Medulla oblongata (tissue), 1 donor: ENCODE measurements around the gene NOS3.

ENCODE experiments used
- DNase-seq: peaks from one replicate; pipeline ENCODE4 v3.0.0-alpha.2; 2015; ENCODE audit errors: extremely low spot score

The NOS3 gene

DNA sequence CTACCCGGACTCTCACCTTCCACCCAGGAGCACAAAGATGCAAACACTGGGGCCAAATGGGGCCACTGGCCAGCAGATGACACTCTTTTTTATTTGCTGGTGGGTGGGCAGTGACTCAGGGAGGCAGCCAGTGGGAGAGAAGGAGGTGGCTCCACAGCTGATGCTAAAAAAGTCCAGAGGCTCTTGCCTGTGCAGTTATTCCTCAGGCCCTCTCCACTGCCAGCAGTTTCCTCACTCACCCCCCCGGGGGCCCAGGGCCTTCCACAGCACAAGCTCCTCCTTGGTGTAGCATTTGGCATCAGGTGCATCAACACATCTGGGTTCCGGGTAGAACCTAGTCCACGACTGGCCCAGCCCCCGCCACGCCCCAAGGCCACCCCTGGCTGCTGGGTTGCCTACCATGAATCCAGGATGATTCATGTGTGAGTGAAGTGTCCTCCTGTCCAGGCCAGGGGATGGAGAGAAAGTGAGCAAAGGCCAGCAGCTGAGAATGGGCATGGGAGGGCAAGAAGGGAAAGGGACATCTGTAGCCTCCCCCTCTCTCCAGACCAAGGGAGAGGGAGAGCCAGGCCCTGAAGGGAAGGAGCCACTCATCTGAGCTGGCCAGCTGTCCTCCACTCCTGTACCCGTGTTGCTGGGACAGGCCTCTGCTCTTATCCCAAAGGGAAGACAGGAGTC lies 11.0 kb upstream of the NOS3 start:
- DNase-seq: no peak

DNA sequence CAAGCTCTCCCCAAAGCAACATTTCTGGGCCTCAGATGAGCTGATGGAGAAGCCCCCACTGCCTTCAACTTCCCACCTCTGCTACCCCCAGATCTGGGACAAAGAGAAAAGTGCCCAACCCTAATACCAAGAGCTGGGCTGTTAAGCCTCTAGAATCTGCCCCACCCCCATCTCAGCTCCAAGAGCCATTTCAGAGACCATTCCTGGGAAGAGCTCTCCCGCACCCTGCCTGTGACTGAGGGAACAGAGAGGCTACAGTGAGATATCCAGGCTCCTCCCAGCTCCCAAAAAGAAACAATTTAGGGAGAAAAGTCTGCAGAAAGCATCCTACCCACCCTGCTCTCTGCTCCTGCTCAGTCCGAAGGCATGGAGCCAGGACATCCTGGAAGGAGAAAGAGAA lies 10.2 kb upstream of the NOS3 start:
- no peak for DNase-seq

DNA sequence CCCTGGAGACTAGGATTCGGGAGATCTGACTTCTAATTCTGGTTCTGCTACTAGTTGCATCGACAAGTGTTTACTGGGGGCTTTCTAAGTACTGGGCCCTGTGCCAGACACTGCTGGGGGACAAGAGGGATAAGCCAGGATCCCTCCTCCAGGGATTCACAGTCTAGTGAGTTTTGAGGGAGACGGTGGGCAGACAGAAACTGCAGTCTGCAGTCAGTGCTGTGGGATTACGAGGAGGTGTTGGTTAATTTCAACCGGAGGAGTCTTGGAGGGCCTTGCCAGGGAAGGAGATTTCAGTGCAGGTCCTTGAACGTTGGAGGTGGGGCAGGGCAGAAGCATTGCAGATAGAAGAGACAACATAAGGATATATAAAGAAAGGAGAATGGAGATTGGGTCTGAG lies 9.2 kb upstream of the NOS3 start:
- no peak for DNase-seq

DNA sequence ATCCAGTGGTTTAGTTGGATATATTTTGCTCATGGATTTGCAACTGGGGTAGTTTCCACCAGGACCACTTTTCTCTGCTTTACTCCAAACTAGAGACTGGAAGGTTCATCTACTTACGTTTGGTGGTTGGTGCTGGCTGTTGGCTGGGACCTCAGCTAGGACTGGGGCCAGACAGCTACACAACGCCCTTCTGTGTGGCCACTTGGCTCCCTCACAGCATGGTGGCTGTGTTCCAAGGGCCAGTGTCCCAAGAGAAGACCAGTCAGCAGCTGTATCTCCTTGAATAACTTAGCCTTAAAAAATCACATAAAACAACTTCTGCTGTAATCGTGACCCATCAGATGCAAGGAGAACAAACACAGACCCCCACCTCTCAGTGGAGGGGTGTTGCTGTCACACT lies 8.5 kb upstream of the NOS3 start:
- DNase-seq: peak; percentile 97

DNA sequence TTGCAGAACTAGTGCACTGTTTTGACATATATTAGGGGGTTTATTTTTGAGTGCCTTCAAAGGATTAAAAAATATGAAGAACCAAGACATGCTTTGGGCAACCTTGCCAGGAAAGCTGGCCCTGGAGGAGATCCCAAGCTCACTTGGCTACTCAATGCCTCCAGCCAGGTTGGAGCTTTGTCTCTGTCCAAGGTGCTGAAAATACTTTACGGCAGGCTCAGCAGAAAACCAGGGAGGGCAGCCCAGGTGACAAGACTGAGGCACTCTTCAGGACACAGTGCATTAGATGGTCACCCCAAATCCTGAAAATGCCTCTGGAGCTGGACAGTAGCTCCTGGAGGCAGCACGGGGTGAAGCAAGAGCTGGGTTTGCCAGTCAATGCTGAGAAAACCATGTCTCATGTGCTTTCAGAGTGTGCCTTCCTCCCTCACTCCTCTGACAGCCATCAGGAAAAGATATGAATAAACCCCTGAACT lies 6.9 kb upstream of the NOS3 start:
- peak; percentile 57 for DNase-seq

DNA sequence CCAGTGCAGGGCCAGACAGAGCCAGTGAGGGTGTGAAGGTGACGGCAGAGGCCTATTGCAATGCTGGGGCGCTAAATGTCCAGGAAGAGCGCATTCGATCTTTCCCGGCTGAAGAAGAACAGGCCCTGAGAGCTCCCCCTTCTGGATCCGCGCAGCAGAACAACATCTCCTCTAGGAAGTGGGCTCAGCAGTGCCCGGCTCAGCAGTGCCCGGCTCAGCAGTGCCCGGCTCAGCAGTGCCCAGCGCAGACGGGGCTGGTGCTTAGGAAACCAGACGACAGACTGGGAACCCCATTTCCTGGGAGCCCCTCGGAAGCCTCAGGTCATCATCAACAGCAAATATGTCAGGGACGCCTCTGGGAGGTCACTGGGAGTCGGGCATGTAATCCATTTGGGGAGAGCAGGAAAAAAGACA lies 4.7 kb upstream of the NOS3 start:
- peak; percentile 76 for DNase-seq

DNA sequence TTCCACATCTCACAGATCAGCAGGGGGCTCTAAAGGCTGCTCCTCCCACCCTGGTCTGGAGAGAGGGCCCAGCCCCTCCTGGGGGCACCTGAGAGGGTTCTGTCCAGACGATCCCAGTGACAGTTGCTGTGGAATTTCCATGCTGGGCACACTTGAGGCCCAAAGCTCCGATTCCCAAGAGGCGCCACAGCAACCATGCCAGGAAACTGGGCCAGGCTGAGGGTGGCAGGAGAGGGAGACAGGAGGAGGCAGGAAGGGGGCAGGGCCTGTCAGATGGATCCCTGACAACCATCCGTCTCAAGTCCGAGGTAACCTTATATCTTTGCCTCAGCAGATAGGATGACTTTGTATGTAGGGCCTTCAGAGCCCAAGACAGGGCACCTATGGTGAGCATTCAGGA lies 4.3 kb upstream of the NOS3 start:
- no peak for DNase-seq

DNA sequence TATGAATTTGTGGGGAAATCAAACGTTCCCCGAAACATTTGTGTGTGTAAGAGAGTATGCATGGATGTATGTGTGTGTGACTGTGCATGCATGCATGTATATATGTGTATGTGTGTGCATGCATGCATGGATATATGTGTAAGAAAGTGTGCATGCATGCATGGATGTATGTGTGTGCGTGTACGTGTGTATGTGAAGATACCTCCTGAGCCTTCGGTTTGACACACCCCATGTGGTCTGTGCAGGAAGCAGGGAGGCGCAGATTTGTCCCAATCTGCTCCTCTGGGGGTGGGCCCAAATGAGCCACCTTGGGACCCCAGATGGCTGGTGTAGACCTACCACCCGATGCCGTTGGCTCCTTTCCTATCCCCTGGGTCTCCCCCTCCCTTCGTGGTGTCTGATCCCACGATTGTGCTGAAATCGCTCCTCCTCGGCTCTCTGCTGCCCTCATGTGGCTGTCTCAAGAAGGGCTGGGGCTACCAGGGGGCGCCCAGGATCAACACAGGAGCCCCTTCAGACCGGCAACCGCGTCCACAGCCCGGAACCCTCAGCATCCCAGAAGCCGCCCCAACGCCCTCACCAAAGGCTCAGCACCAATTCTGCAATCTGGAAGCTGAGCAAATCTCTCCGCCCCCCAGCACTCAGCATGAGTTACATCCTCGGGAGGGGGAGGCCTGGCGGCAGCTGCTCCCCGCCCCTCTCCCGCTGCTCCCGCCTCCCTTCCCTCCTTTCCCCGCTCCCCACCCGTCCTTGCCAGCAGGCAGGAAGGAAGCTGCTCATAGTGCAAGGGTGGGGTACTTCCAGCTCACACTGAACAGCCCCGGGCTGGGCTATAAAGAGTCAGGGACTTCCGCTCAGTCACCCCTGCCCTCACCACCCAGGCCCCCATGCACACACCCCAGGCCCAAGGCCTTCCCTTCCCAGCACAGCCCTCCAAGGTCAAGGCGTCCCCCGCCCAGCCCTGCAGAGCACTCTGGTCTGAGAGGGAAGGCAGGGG lies 2.3 kb upstream of the NOS3 start:
- peak; percentile 66 for DNase-seq

DNA sequence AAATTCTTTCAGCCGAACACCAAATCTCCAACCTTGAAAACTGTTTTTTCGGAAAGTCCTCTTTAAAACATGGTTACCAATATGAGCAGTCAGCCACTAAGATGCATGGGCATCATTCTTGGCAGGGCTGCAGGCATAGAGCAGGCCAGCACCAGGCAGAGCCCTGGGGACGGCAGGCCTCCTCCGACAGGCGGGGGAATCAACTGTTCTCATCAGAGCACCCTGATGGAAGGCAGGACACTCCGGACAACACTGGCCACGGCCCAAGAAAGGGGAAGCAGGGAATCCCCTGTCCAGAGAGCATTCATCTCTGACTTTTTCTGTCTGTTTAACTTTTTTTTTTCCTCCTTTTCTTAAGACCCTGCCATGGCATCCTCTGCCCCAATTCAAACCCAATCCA lies 1.4 kb upstream of the NOS3 start:
- DNase-seq: no peak

DNA sequence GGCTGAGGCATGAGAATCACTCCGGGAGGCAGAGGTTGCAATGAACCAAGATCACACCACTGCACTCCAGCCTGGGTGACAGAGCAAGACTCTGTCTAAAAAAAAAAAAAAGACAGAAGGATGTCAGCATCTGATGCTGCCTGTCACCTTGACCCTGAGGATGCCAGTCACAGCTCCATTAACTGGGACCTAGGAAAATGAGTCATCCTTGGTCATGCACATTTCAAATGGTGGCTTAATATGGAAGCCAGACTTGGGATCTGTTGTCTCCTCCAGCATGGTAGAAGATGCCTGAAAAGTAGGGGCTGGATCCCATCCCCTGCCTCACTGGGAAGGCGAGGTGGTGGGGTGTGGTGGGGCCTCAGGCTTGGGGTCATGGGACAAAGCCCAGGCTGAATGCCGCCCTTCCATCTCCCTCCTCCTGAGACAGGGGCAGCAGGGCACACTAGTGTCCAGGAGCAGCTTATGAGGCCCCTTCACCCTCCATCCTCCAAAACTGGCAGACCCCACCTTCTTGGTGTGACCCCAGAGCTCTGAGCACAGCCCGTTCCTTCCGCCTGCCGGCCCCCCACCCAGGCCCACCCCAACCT lies 1.3 kb downstream of the NOS3 start:
- no peak for DNase-seq

DNA sequence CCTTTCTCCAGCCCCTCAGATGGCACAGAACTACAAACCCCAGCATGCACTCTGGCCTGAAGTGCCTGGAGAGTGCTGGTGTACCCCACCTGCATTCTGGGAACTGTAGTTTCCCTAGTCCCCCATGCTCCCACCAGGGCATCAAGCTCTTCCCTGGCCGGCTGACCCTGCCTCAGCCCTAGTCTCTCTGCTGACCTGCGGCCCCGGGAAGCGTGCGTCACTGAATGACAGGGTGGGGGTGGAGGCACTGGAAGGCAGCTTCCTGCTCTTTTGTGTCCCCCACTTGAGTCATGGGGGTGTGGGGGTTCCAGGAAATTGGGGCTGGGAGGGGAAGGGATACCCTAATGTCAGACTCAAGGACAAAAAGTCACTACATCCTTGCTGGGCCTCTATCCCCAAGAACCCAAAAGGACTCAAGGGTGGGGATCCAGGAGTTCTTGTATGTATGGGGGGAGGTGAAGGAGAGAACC lies 2.1 kb downstream of the NOS3 start:
- DNase-seq: no peak

DNA sequence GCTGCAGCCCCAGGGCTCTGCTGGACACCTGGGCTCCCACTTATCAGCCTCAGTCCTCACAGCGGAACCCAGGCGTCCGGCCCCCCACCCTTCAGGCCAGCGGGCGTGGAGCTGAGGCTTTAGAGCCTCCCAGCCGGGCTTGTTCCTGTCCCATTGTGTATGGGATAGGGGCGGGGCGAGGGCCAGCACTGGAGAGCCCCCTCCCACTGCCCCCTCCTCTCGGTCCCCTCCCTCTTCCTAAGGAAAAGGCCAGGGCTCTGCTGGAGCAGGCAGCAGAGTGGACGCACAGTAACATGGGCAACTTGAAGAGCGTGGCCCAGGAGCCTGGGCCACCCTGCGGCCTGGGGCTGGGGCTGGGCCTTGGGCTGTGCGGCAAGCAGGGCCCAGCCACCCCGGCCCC lies 2.7 kb downstream of the NOS3 start:
- DNase-seq: no peak

DNA sequence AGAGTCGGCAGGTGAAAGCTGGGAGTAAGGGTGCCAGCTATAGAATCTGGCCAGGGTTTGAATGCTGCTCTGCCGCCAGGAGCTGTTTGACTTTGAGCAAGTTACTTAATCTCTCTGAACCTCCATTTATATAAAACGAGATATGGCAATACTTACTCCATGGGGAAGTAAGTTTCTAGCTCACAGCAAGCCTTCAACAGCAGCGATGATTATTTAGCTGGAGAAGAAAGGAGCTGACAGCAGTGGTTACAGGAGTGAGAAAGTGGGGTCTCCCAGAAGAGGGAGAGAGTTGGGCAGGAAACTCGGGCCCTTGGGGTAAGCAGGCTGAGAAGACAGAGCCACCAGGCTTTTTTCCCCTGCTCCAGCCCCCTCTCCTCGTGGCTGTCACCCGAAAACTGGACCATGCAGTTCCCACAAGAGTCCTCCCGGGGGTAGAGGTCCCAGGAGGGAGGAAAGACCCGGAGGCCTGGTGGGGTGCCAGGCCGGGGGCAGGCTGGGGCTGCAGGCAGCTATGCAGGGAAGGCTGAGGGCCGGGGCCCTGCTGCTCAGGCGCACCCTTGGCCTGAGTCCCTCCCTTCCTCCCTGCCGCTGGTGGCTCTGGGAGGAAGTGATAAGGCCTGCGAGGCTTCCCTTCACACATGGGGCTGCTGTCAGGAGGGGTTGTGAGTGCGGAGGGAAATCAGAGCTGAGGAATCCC lies 3.5 kb downstream of the NOS3 start:
- DNase-seq: no peak

DNA sequence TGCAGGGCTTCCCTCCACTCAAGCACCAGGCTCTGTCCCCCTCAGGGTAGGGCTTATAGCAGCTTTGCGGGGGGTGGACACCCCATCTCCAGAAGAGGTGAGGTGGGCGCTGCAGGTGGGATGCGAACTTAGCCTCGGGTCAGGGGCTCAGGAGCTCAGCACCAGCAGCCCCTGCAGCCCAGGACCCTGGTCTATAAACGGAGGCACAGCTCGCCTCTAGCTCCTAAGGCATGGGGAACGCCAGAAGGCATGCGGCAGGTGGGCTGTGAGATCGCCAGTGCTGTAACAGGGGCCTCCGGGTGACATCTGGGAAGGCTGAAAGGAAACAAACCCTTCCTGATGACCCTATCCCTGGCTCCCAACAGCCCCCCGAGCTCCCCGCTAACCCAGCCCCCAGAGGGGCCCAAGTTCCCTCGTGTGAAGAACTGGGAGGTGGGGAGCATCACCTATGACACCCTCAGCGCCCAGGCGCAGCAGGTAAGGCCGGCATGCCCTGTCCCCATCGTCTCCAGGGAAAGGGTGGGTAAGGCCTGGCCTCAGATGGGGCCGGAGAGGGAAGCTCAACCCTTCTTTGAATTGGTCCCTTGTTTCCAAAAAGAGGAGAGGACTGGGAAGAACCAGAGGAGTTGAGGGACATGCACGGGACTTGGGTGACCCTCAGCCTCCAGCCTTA lies 4.2 kb downstream of the NOS3 start:
- no peak for DNase-seq

DNA sequence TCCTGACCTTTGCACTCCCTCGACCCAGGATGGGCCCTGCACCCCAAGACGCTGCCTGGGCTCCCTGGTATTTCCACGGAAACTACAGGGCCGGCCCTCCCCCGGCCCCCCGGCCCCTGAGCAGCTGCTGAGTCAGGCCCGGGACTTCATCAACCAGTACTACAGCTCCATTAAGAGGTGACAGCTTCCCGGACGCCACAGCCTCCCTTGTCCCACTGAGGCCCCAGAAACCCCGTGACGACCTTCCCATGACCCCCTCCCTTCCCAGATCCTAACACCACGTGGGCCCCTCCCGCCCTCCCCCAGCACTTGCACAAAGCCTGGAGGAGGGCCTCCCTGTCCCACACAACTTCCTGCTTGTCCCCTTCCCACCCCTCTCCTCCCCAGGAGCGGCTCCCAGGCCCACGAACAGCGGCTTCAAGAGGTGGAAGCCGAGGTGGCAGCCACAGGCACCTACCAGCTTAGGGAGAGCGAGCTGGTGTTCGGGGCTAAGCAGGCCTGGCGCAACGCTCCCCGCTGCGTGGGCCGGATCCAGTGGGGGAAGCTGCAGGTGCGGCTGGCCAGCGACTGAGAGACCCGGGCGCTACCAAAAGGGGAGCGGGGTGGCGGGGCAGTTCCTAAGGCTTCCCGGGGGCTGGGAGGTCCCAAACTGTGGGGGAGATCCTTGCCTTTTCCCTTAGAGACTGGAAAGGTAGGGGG lies 5.7 kb downstream of the NOS3 start:
- DNase-seq: no peak

DNA sequence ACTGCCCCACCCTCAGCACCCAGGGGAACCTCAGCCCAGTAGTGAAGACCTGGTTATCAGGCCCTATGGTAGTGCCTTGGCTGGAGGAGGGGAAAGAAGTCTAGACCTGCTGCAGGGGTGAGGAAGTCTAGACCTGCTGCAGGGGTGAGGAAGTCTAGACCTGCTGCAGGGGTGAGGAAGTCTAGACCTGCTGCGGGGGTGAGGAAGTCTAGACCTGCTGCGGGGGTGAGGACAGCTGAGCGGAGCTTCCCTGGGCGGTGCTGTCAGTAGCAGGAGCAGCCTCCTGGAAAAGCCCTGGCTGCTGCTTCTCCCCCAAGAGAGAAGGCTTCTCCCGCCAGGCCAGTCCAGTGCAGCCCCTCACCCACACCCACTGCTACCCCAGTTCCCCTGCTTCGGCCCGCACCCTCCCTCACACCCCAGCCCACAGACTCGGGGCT lies 6.3 kb downstream of the NOS3 start:
- no peak for DNase-seq

DNA sequence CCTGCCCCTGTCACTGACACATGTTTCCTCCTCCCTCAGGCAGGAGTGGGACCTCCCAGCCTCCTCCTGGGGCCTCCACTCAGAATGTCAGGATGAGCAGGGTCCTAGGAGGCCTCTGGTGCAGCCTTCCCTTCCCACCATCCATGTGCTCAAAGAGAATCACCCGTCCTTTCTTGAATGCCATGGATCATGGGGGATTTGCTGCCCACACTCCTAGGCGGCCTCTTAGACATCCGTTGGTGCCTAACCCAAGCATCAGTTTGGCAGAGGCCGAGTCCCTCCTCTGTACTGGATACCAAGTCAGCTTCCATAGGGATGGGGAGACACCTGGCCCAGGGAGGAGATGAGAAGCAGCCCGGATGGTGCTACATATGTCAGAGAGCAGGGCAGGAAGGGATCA lies 7.0 kb downstream of the NOS3 start:
- no peak for DNase-seq

DNA sequence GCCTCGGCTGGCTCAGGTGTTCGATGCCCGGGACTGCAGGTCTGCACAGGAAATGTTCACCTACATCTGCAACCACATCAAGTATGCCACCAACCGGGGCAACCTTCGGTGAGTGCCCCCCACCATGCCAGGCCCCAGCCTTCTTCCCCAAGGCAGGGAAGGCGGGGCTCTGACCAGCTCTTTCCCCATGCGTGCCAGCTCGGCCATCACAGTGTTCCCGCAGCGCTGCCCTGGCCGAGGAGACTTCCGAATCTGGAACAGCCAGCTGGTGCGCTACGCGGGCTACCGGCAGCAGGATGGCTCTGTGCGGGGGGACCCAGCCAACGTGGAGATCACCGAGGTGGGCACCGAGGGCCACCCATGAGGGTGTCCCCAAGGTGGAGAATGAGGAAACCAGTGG lies 7.5 kb downstream of the NOS3 start:
- no peak for DNase-seq

DNA sequence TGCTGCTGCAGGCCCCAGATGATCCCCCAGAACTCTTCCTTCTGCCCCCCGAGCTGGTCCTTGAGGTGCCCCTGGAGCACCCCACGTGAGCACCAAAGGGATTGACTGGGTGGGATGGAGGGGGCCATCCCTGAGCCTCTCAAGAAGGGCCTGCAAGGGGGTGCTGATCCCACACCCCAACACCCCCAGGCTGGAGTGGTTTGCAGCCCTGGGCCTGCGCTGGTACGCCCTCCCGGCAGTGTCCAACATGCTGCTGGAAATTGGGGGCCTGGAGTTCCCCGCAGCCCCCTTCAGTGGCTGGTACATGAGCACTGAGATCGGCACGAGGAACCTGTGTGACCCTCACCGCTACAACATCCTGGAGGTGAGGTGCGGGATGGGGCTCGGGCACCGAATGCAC lies 8.2 kb downstream of the NOS3 start:
- no peak for DNase-seq

DNA sequence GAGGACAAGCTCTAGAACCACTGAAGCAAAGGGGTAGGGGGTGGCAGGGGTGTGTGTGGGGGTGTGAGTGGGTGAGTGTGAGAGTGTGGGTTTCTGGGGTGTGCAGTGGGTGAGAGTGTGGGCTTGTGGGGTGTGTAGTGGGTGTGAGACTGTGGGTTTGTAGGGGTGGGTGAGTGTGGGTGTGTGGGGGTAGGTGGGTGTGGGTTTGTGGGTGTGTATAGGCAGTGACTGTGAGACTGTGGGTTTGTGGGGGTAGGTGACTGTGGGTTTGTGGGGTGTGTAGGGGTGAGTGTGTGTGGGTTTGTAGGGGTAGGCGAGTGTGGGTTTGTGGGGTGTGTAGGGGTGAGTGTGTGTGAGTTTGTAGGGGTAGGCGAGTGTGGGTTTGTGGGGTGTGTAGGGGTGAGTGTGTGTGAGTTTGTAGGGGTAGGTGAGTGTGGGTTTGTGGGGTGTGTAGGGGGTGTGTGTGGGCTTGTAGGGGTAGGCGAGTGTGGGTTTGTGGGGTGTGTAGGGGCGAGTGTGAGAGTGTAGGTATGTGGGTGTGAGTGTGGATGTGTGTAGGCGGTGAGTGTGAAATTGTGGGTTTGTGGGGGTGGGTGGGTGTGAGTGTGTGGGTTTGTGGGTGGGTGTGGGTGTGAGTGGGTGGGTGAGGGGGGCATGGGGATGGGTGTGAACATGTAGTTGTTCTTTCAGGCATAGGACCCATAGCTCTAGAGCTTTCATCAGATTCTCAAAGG lies 8.8 kb downstream of the NOS3 start:
- DNase-seq: no peak
